Endothelial cell of umbilical vein (primary cell): Measurements from ENCODE around the gene MDFI. TPM values are rescaled to one million over a fixed set of nuclear protein-coding genes. Genes with fewer than 3 reads are reported as not detected.

Source experiments
- BruUV-seq: library from RNA; stranded (reverse); fragments of 400-500 nt; replicated peaks from 2 replicates; lab custom pipeline; 2021; lab: Mats Ljungman, UMichigan
- CTCF ChIA-PET: fragments of 300-600, 350-600 bp; sonication (Branson Sonifier 250); formaldehyde crosslinking; loops from one replicate; lab custom pipeline; 2021; ENCODE audit warnings: antibody characterized with exemption, inconsistent platforms; lab: Charles Lee
- POLR2A ChIA-PET: fragments of 300-600, 350-600 bp; sonication (Branson Sonifier 250); formaldehyde crosslinking; loops from one replicate; lab custom pipeline; 2021; ENCODE audit warnings: antibody characterized with exemption, inconsistent platforms; lab: Charles Lee
- DNase-seq: peaks from one replicate; pipeline ENCODE4 v3.0.0-alpha.2; 2011; ENCODE audit warnings: low read depth, low spot score
- FAIRE-seq: peaks from 2 replicates; lab custom pipeline; 2011; peaks lifted over from hg19 to GRCh38; lab: Jason Lieb, UNC
- H2AFZ ChIP-seq: 2 replicates; pipeline ENCODE4 v1.6.0; 2012; ENCODE audit warnings: low read depth, low read length, control low read depth, inconsistent platforms
- H3K27ac ChIP-seq: 2 replicates; pipeline ENCODE4 v1.5.1; 2011; ENCODE audit warnings: low read depth, mild to moderate bottlenecking, control low read depth, low read length, moderate library complexity; ENCODE audit not compliant: insufficient read depth
- H3K27me3 ChIP-seq, 2 experiments: 2 replicates each; pipeline versions ENCODE4 v1.6.0 to v1.6.1; 2011; ENCODE audit warnings: low read length in 2 of 2, mixed read lengths in 1 of 2; ENCODE audit not compliant: control insufficient read depth in 2 of 2, insufficient read depth in 2 of 2
- H3K36me3 ChIP-seq, 2 experiments: 2 replicates in 1 of 2; 3 replicates in 1 of 2; pipeline ENCODE4 v1.5.1; 2011; ENCODE audit warnings: low read length in 2 of 2, mild to moderate bottlenecking in 1 of 2, moderate library complexity in 1 of 2; ENCODE audit not compliant: control insufficient read depth in 2 of 2, insufficient read depth in 2 of 2; ENCODE audit errors: extremely low read depth in 1 of 2
- H3K4me1 ChIP-seq: 3 replicates; pipeline ENCODE4 v1.5.1; 2011; ENCODE audit warnings: mild to moderate bottlenecking, low read length; ENCODE audit not compliant: control insufficient read depth, insufficient read depth; ENCODE audit errors: extremely low read depth
- H3K4me2 ChIP-seq: 2 replicates; pipeline ENCODE4 v1.6.1; 2011; ENCODE audit warnings: low read length, control low read depth, mixed read lengths; ENCODE audit not compliant: insufficient read depth
- H3K4me3 ChIP-seq, 3 experiments: fragments of 200-600 bp in 1 of 3; sonication (generic), shearing (Covaris generic) in 1 of 3; replicated peaks in 1 of 3; 2 replicates each; pipeline ENCODE4 v1.5.1; 2011 to 2016; ENCODE audit warnings: control low read depth in 3 of 3, low read length in 3 of 3, mild to moderate bottlenecking in 2 of 3, inconsistent platforms in 1 of 3, low read depth in 1 of 3, moderate library complexity in 1 of 3; ENCODE audit not compliant: insufficient read depth in 1 of 3
- H3K79me2 ChIP-seq: 2 replicates; pipeline ENCODE4 v1.6.0; 2012; ENCODE audit warnings: low read length, inconsistent platforms; ENCODE audit not compliant: control insufficient read depth, insufficient read depth
- H3K9ac ChIP-seq: replicated peaks from 2 replicates; pipeline ENCODE3; 2011; ENCODE audit warnings: low read length, control low read depth; ENCODE audit not compliant: insufficient read depth; ENCODE audit errors: extremely low read depth
- H3K9me1 ChIP-seq: replicated peaks from 3 replicates; pipeline ENCODE4 v1.6.0; 2011; ENCODE audit warnings: mild to moderate bottlenecking, low read length; ENCODE audit not compliant: control insufficient read depth, insufficient read depth; ENCODE audit errors: extremely low read depth
- H3K9me3 ChIP-seq: replicated peaks from 2 replicates; pipeline ENCODE4 v1.5.1; 2012; ENCODE audit warnings: low read length, inconsistent platforms; ENCODE audit not compliant: control insufficient read depth, insufficient read depth
- H4K20me1 ChIP-seq: replicated peaks from 2 replicates; pipeline ENCODE3; 2011; ENCODE audit warnings: mild to moderate bottlenecking, low read length; ENCODE audit not compliant: control insufficient read depth, insufficient read depth; ENCODE audit errors: extremely low read depth
- CTCF ChIP-seq, 2 donors: IDR thresholded peaks; 1 replicate in 1 of 2; 2 replicates in 1 of 2; pipeline ENCODE4 v1.5.1; 2011; ENCODE audit warnings: low read length in 2 of 2, mild to moderate bottlenecking in 2 of 2, moderate library complexity in 2 of 2, control low read depth in 1 of 2, inconsistent platforms in 1 of 2, low read depth in 1 of 2; ENCODE audit not compliant: insufficient read depth in 1 of 2; ENCODE audit errors: extremely low read depth in 1 of 2
- EZH2 ChIP-seq: IDR thresholded peaks from 2 replicates; pipeline ENCODE4 v1.6.1; 2012; ENCODE audit warnings: borderline replicate concordance, low read depth, mild to moderate bottlenecking, moderate library complexity, low read length, inconsistent platforms; ENCODE audit not compliant: severe bottlenecking
- FOS ChIP-seq: IDR thresholded peaks from 2 replicates; pipeline ENCODE4 v1.6.1; 2011; ENCODE audit warnings: mild to moderate bottlenecking, low read length, moderate library complexity, borderline replicate concordance; ENCODE audit not compliant: insufficient read depth
- GATA2 ChIP-seq: IDR thresholded peaks from 2 replicates; pipeline ENCODE4 v1.7.0; 2011; ENCODE audit warnings: low read depth, mild to moderate bottlenecking, moderate library complexity, mixed read lengths, low read length; ENCODE audit not compliant: insufficient read length, insufficient read depth
- JUN ChIP-seq: IDR thresholded peaks from 2 replicates; pipeline ENCODE4 v1.6.1; 2011; ENCODE audit warnings: borderline replicate concordance, low read depth; ENCODE audit not compliant: insufficient read length, insufficient read depth
- MAX ChIP-seq: IDR thresholded peaks from 2 replicates; pipeline ENCODE4 v1.6.1; 2011; ENCODE audit not compliant: insufficient read depth, insufficient read length
- MYC ChIP-seq: IDR thresholded peaks from one replicate; pipeline ENCODE4 v1.6.1; 2011; ENCODE audit warnings: mild to moderate bottlenecking, low read depth, low read length
- POLR2A ChIP-seq: IDR thresholded peaks from 2 replicates; pipeline ENCODE4 v1.6.1; 2012; ENCODE audit warnings: low read depth, mild to moderate bottlenecking, control low read depth, low read length
- POLR2AphosphoS5 ChIP-seq: IDR thresholded peaks from 2 replicates; pipeline ENCODE4 v1.6.1; 2012; ENCODE audit warnings: low read depth, mild to moderate bottlenecking, control low read depth, low read length, moderate library complexity; ENCODE audit not compliant: insufficient read depth
- dilution Hi-C: fragments of 300-500 bp; cut with MboI; formaldehyde crosslinking; loops from one replicate; pipeline ENCODE4 v1.15.0; 2019; ENCODE audit warnings: low sequenced_read_pairs; ENCODE audit not compliant: extremely low pct_ligation_motif_present
- intact Hi-C: fragments of 100-400 bp; cut with micrococcal nuclease; formaldehyde crosslinking; loops from one replicate; pipeline ENCODE4 v1.10.0; 2022
- polyA plus RNA-seq, 4 experiments: library from polyadenylated mRNA; depleted of rRNA in 3 of 4; stranded (reverse) in 3 of 4; unstranded in 1 of 4; fragments of >200 nt; gene quantifications; 2 replicates each; pipeline versions ENCODE4 v1.2.1 to v1.2.3, GENCODE V29; 2011 to 2012; ENCODE audit warnings: missing spikeins in 1 of 4
- total RNA-seq: library from RNA; stranded (reverse); gene quantifications from 2 replicates; pipeline ENCODE4 v1.2.3, GENCODE V29; 2021

Gene MDFI
- total and polyA plus RNA-seq, 2 donors (not counting 3 experiments of a cell fraction or from before 2014, with no cell fraction given): 32.4 to 74.1 TPM

GRCh38 chr6:41658636-41659035 is 20.4 kb downstream of the MDFI start:
- H3K27ac ChIP-seq: no peak overlapping the region
- no peaks in the 10 kb centered on the region for H3K9me1 ChIP-seq
- no peak for DNase-seq
- peaks cover 12 to 19% of the 10 kb centered on the region in 2 experiments for H3K27me3 ChIP-seq
- ChIA-PET POLR2A (no interaction called here), CTCF (no interaction called here)
- no peaks in the 10 kb centered on the region for H4K20me1 ChIP-seq
- FAIRE-seq: no peak
- TF ChIP-seq POLR2A: no peak
- no peak for TF ChIP-seq CTCF (IDR thresholded peaks at IDR 0.05; ENCODE audit: extremely low read depth in 1 of 2, insufficient read depth in 1 of 2, low read depth in 1 of 2, low read length in 2 of 2)
- H3K4me2 ChIP-seq: no peak overlapping the region
- intact Hi-C loops (no loop called here), dilution Hi-C loops (no loop called here)
- no peaks in the 10 kb centered on the region for H3K9me3 ChIP-seq
- peaks cover 17% of the 10 kb centered on the region for H3K4me1 ChIP-seq
- no peak overlapping the region for H3K4me3 ChIP-seq
- H2AFZ ChIP-seq: no peak overlapping the region
- no peak overlapping the region for H3K9ac ChIP-seq
- H3K79me2 ChIP-seq: no peaks in the 10 kb centered on the region
- H3K36me3 ChIP-seq: peaks cover 0 to 2% of the 10 kb centered on the region in 2 experiments
- BruUV-seq: no TSS peak

- intact Hi-C loops: no loop called here
- CTCF ChIA-PET: interaction anchor here (0.7 to 2.0 kb wide), 2 partner anchors 16 to 57 kb away, joined by 3 to 10 read pairs; no protein-coding TSS in a partner anchor
- POLR2A ChIA-PET: no interaction called here
These were observed 21.7 kb downstream of the MDFI start for GRCh38 chr6:41659935-41660334.

More at GRCh38 chr6:41659935-41660334, 21.7 kb downstream of the MDFI start:
- no peak overlapping the region for H3K27ac ChIP-seq
- dilution Hi-C loops: no loop called here
- no TSS peak for BruUV-seq
- H3K4me1 ChIP-seq: peaks cover 17% of the 10 kb centered on the region
- no peak for TF ChIP-seq POLR2AphosphoS5
- no peak for TF ChIP-seq CTCF (IDR thresholded peaks at IDR 0.05; ENCODE audit: extremely low read depth in 1 of 2, insufficient read depth in 1 of 2, low read depth in 1 of 2, low read length in 2 of 2)
- no peak for TF ChIP-seq JUN
- TF ChIP-seq GATA2: no peak
- TF ChIP-seq MYC: no peak
- no peak for TF ChIP-seq MAX
- no peak for TF ChIP-seq FOS
- no peak for TF ChIP-seq POLR2A
- no peak for TF ChIP-seq EZH2
- no peak overlapping the region for H3K4me2 ChIP-seq
- H3K9ac ChIP-seq: no peak overlapping the region
- no peak overlapping the region for H2AFZ ChIP-seq
- H4K20me1 ChIP-seq: no peaks in the 10 kb centered on the region
- no peaks in the 10 kb centered on the region for H3K9me1 ChIP-seq
- no peak overlapping the region for H3K4me3 ChIP-seq
- DNase-seq (no peak), FAIRE-seq (no peak)
- H3K27me3 ChIP-seq: peaks cover 16 to 27% of the 10 kb centered on the region in 2 experiments
- H3K79me2 ChIP-seq: no peaks in the 10 kb centered on the region
- H3K9me3 ChIP-seq: no peaks in the 10 kb centered on the region
- H3K36me3 ChIP-seq: no peaks in the 10 kb centered on the region
